Prostate gland (tissue), 2 donors: ENCODE results near the gene MLF2.

Experiments used
- POLR2A ChIP-seq: fragments of 450-650 bp; IDR thresholded peaks from one replicate; pipeline ENCODE4 v1.6.1; 2016; ENCODE audit warnings: antibody characterized with exemption, mild to moderate bottlenecking
- TF ChIP-seq, protein P1 (sequence below), 4 experiments: fragments of 200-600 bp in 2 of 4; fragments of 450-650 bp in 2 of 4; sonication (generic) in 2 of 4; IDR thresholded peaks; 1 replicate in 3 of 4; 2 replicates in 1 of 4; pipeline ENCODE4 v1.5.1; 2016 to 2019; ENCODE audit warnings: antibody characterized with exemption in 4 of 4, mild to moderate bottlenecking in 2 of 4, moderate library complexity in 2 of 4

DNA sequence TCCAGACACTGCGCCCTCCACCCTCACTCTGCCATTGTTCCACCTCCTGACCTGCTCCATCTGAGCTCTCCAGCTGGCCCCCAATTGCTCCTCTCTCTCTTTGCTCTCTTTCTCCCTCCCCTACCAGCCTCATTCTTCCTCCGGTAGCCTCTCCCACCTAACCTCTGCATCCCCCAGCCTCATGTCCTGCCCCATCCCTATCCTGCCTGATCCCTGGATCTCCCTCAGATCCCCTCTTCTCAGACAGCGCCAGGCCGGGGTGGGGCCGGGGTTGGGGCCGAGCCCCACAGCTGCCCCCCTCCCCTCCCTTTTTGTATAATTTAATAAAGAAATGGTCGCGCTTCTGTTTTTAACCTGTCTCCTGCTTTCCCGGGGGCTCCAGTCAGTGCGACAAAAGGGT lies 17.7 kb upstream of the MLF2 start:
- TF ChIP-seq POLR2A = no peak
- TF ChIP-seq, protein P1, sequence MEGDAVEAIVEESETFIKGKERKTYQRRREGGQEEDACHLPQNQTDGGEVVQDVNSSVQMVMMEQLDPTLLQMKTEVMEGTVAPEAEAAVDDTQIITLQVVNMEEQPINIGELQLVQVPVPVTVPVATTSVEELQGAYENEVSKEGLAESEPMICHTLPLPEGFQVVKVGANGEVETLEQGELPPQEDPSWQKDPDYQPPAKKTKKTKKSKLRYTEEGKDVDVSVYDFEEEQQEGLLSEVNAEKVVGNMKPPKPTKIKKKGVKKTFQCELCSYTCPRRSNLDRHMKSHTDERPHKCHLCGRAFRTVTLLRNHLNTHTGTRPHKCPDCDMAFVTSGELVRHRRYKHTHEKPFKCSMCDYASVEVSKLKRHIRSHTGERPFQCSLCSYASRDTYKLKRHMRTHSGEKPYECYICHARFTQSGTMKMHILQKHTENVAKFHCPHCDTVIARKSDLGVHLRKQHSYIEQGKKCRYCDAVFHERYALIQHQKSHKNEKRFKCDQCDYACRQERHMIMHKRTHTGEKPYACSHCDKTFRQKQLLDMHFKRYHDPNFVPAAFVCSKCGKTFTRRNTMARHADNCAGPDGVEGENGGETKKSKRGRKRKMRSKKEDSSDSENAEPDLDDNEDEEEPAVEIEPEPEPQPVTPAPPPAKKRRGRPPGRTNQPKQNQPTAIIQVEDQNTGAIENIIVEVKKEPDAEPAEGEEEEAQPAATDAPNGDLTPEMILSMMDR (IDR thresholded peaks at IDR 0.05) = no peak
